Activated T-cell treated with anti-CD3 and anti-CD28 coated beads, Interleukin-2, amount 50 U/mL, for 48 hours (primary cell): ENCODE measurements around the gene ZNF18.

Source experiments
- DNase-seq, 2 experiments: peaks; one replicate each; pipeline ENCODE4 v3.0.0-alpha.2; 2020

Gene ZNF18

GRCh38 chr17:11997147-11997971 lies at the start of gene ZNF18:
Gene ZNF18, minus strand, starts transcription at chr17:11997475. Its CDS starts 4,646 bp downstream, at chr17:11992829.
- peak; percentile 93 to 97 for DNase-seq

- DNase-seq: no peak
Measured at GRCh38 chr17:12046786-12047185, 49.5 kb upstream of the ZNF18 start.

- no peak for DNase-seq
Measured at GRCh38 chr17:12043702-12044101, 46.4 kb upstream of the ZNF18 start.

- DNase-seq: no peak
Measured at GRCh38 chr17:12041312-12041711, 44.0 kb upstream of the ZNF18 start.

- DNase-seq: no peak
Measured at GRCh38 chr17:12040478-12040877, 43.2 kb upstream of the ZNF18 start.

- no peak for DNase-seq
Measured at GRCh38 chr17:12037970-12038369, 40.7 kb upstream of the ZNF18 start.

- no peak for DNase-seq
Measured at GRCh38 chr17:12035673-12036072, 38.4 kb upstream of the ZNF18 start.

GRCh38 chr17:12034538-12034937 lies 37.3 kb upstream of the ZNF18 start:
- DNase-seq: no peak

- DNase-seq: no peak
Measured at GRCh38 chr17:12028611-12029010, 31.3 kb upstream of the ZNF18 start.

- DNase-seq: no peak
Measured at GRCh38 chr17:12027658-12028057, 30.4 kb upstream of the ZNF18 start.

GRCh38 chr17:12024327-12024726 lies 27.1 kb upstream of the ZNF18 start:
- DNase-seq: no peak

- no peak for DNase-seq
Measured at GRCh38 chr17:12022310-12022709, 25.0 kb upstream of the ZNF18 start.

- no peak for DNase-seq
Measured at GRCh38 chr17:12021623-12022140, 24.4 kb upstream of the ZNF18 start.

GRCh38 chr17:12020642-12021622 lies 23.7 kb upstream of the ZNF18 start, which contains the start of gene MAP2K4:
Gene MAP2K4, plus strand, starts transcription at chr17:12020877. Its CDS starts 10 bp downstream, at chr17:12020887.
- peak; percentile 96 to 97 for DNase-seq

GRCh38 chr17:12007466-12007865 lies 10.2 kb upstream of the ZNF18 start:
- DNase-seq: no peak

- no peak for DNase-seq
Measured at GRCh38 chr17:11999696-12000095, 2.4 kb upstream of the ZNF18 start.

GRCh38 chr17:11997972-11998233 lies 628 bp upstream of the ZNF18 start:
- no peak for DNase-seq

GRCh38 chr17:11996722-11997146 lies 541 bp downstream of the ZNF18 start:
- DNase-seq: no peak

GRCh38 chr17:11991461-11991860 lies 5.8 kb downstream of the ZNF18 start:
- DNase-seq: no peak

GRCh38 chr17:11990363-11990983 lies 6.8 kb downstream of the ZNF18 start:
- no peak for DNase-seq

- DNase-seq: no peak
Measured at GRCh38 chr17:11986942-11987329, 10.3 kb downstream of the ZNF18 start.

- no peak for DNase-seq
Measured at GRCh38 chr17:11986179-11986941, 10.9 kb downstream of the ZNF18 start.
